Osteocyte (in vitro differentiated cells): ENCODE data around the gene POLDIP2. TPM values are rescaled to one million over a fixed set of nuclear protein-coding genes. Genes with fewer than 3 reads are reported as not detected.

Experiments used
- DNase-seq: peaks from one replicate; pipeline ENCODE4 v3.0.0; 2021; ENCODE audit warnings: mixed read lengths; ENCODE audit not compliant: unreplicated experiment; ENCODE audit errors: extremely low spot score
- H3K27ac Mint-ChIP-seq: one replicate; pipeline ENCODE4 v1.8.0; 2021; ENCODE audit warnings: mild to moderate bottlenecking, mixed read lengths; ENCODE audit not compliant: unreplicated experiment
- H3K27me3 Mint-ChIP-seq: one replicate; pipeline ENCODE4 v1.8.0; 2021; ENCODE audit warnings: mixed read lengths; ENCODE audit not compliant: unreplicated experiment
- H3K36me3 Mint-ChIP-seq: one replicate; pipeline ENCODE4 v1.8.0; 2021; ENCODE audit warnings: mixed read lengths; ENCODE audit not compliant: unreplicated experiment
- H3K4me1 Mint-ChIP-seq: one replicate; pipeline ENCODE4 v1.8.0; 2021; ENCODE audit warnings: mixed read lengths; ENCODE audit not compliant: unreplicated experiment
- H3K4me3 Mint-ChIP-seq: one replicate; pipeline ENCODE4 v1.8.0; 2021; ENCODE audit warnings: mild to moderate bottlenecking, moderate library complexity, mixed read lengths; ENCODE audit not compliant: unreplicated experiment
- H3K9me3 Mint-ChIP-seq: one replicate; pipeline ENCODE4 v1.8.0; 2021; ENCODE audit warnings: mixed read lengths; ENCODE audit not compliant: unreplicated experiment
- CTCF ChIP-seq: fragments of 200-600 bp; sonication (generic); IDR thresholded peaks from 2 replicates; pipeline ENCODE4 v1.5.0; 2021; ENCODE audit warnings: antibody characterized with exemption, mild to moderate bottlenecking, moderate library complexity
- total RNA-seq: library from RNA; stranded (reverse); gene quantifications from 2 replicates; pipeline ENCODE4 v1.2.1, GENCODE V29; 2021

POLDIP2 gene
- total RNA-seq, 1 donor from 2014 or later = 79.8 TPM

- H3K36me3 Mint-ChIP-seq = peaks cover 18% of the 10 kb centered on the region
- TF ChIP-seq CTCF = no peak
- H3K27me3 Mint-ChIP-seq = no peaks in the 10 kb centered on the region
- peak overlapping the region; percentile 7 for H3K27ac Mint-ChIP-seq
- no peaks in the 10 kb centered on the region for H3K9me3 Mint-ChIP-seq
- DNase-seq = no peak
- peaks cover 60% of the 10 kb centered on the region for H3K4me1 Mint-ChIP-seq
- H3K4me3 Mint-ChIP-seq = peak overlapping the region; percentile 98
These were observed 24.1 kb downstream of the POLDIP2 start for GRCh38 chr17:28333083-28333746.

GRCh38 chr17:28331891-28332420 lies 25.4 kb downstream of the POLDIP2 start:
- Mint-ChIP-seq H3K4me3 (no peak overlapping the region), H3K27me3 (no peaks in the 10 kb centered on the region), H3K4me1 (peaks cover 54% of the 10 kb centered on the region), H3K9me3 (no peaks in the 10 kb centered on the region), H3K36me3 (peaks cover 24% of the 10 kb centered on the region), H3K27ac (no peak overlapping the region)
- no peak for DNase-seq
- TF ChIP-seq CTCF = no peak

- no peaks in the 10 kb centered on the region for H3K27me3 Mint-ChIP-seq
- TF ChIP-seq CTCF = no peak
These were observed 26.7 kb downstream of the POLDIP2 start for GRCh38 chr17:28330671-28331070.

GRCh38 chr17:28328325-28328724 lies 29.0 kb downstream of the POLDIP2 start:
- Mint-ChIP-seq H3K4me1 (peaks cover 39% of the 10 kb centered on the region), H3K27me3 (no peaks in the 10 kb centered on the region), H3K27ac (peak overlapping the region; percentile 39), H3K9me3 (no peaks in the 10 kb centered on the region), H3K36me3 (peaks cover 29% of the 10 kb centered on the region), H3K4me3 (no peak overlapping the region)
- TF ChIP-seq CTCF = no peak
- DNase-seq = peak; percentile 17

More at GRCh38 chr17:28330671-28331070, 26.7 kb downstream of the POLDIP2 start:
- Mint-ChIP-seq H3K36me3 (peaks cover 29% of the 10 kb centered on the region), H3K4me1 (peaks cover 46% of the 10 kb centered on the region), H3K4me3 (no peak overlapping the region), H3K9me3 (no peaks in the 10 kb centered on the region), H3K27ac (no peak overlapping the region)
- peak; percentile 59 for DNase-seq

GRCh38 chr17:28327709-28328108 lies 29.6 kb downstream of the POLDIP2 start:
- peaks cover 37% of the 10 kb centered on the region for H3K4me1 Mint-ChIP-seq
- no peaks in the 10 kb centered on the region for H3K27me3 Mint-ChIP-seq
- no peak for DNase-seq
- H3K4me3 Mint-ChIP-seq = no peak overlapping the region
- H3K27ac Mint-ChIP-seq = peak overlapping the region; percentile 39
- peak; percentile 37 for TF ChIP-seq CTCF
- H3K9me3 Mint-ChIP-seq = no peaks in the 10 kb centered on the region
- peaks cover 29% of the 10 kb centered on the region for H3K36me3 Mint-ChIP-seq
